K562 (cell line): ENCODE data around the gene HOGA1. TPM values are rescaled to one million over a fixed set of nuclear protein-coding genes. Genes with fewer than 3 reads are reported as not detected.

Experiments
- ATAC-seq: fragments of 200-7000 bp; cut with Tn5 transposase; 3 replicates; pipeline ENCODE4 v1.9.1; 2020; ENCODE audit warnings: moderate library complexity
- BruUV-seq: library from RNA; stranded (reverse); fragments of 400-500 nt; replicated peaks from 2 replicates; lab custom pipeline; 2021; lab: Mats Ljungman, UMichigan
- CTCF ChIA-PET: fragments of 300-600 bp; formaldehyde crosslinking; extraction: SDS; loops from one replicate; lab custom pipeline; 2021; ENCODE audit warnings: low intra/inter-chr PET ratio; lab: Yijun Ruan, JAX
- POLR2A ChIA-PET: fragments of 300-600, 350-650 bp; sonication (Branson Sonifier 250); formaldehyde crosslinking; extraction: SDS; loops from one replicate; lab custom pipeline; 2021; ENCODE audit warnings: antibody characterized with exemption, inconsistent platforms; lab: Yijun Ruan, JAX
- DNase-seq, 4 experiments: peaks; one replicate each; pipeline versions ENCODE4 v3.0.0 to v3.0.0-alpha.2; 2011 to 2018; ENCODE audit warnings: low spot score in 3 of 4, mixed read lengths in 3 of 4; ENCODE audit errors: extremely low read depth in 1 of 4
- FAIRE-seq: peaks from 2 replicates; lab custom pipeline; 2011; peaks lifted over from hg19 to GRCh38; lab: Jason Lieb, UNC
- H2AFZ ChIP-seq: 2 replicates; pipeline ENCODE4 v1.6.0; 2011; ENCODE audit warnings: low read depth, low read length, control low read depth, inconsistent platforms
- H3K27ac ChIP-seq: fragments of 200-600 bp; 3 replicates; pipeline ENCODE4 v1.8.0; 2011; ENCODE audit warnings: low read depth, mild to moderate bottlenecking, control low read depth, inconsistent platforms, low read length, moderate library complexity, mixed read lengths; ENCODE audit errors: extremely low read depth
- H3K27me3 ChIP-seq, 2 experiments: fragments of 300-600 bp in 1 of 2; 2 replicates in 1 of 2; 3 replicates in 1 of 2; pipeline versions ENCODE4 v1.6.0 to v1.8.0; 2011; ENCODE audit warnings: inconsistent platforms in 2 of 2, low read length in 2 of 2, mild to moderate bottlenecking in 1 of 2, mixed read lengths in 1 of 2, moderate library complexity in 1 of 2; ENCODE audit not compliant: control insufficient read depth in 2 of 2, insufficient read depth in 2 of 2
- H3K36me3 ChIP-seq: fragments of 300-600 bp; 3 replicates; pipeline ENCODE4 v1.8.0; 2011; ENCODE audit warnings: mild to moderate bottlenecking, low read length, inconsistent platforms; ENCODE audit not compliant: control insufficient read depth, insufficient read depth
- H3K4me1 ChIP-seq, 2 experiments: fragments of 200-600 bp in 1 of 2; replicated peaks in 1 of 2; 2 replicates in 1 of 2; 3 replicates in 1 of 2; pipeline versions ENCODE4 v1.5.1 to v1.8.0; 2011; ENCODE audit warnings: inconsistent platforms in 2 of 2, low read length in 2 of 2, mild to moderate bottlenecking in 1 of 2, mixed read lengths in 1 of 2, moderate library complexity in 1 of 2; ENCODE audit not compliant: control insufficient read depth in 2 of 2, insufficient read depth in 2 of 2
- H3K4me2 ChIP-seq: 2 replicates; pipeline ENCODE4 v1.6.1; 2011; ENCODE audit warnings: low read length, control low read depth, inconsistent platforms, mixed read lengths; ENCODE audit not compliant: insufficient read depth
- H3K4me3 ChIP-seq: fragments of 200-600 bp; sonication (generic), shearing (Covaris generic); 2 replicates; pipeline ENCODE4 v1.5.1; 2016; ENCODE audit warnings: control low read depth, inconsistent platforms
- H3K79me2 ChIP-seq: fragments of 200-600 bp; 3 replicates; pipeline ENCODE4 v1.8.0; 2011; ENCODE audit warnings: low read length, inconsistent platforms; ENCODE audit not compliant: control insufficient read depth, insufficient read depth
- H3K9ac ChIP-seq, 2 experiments: 2 replicates each; pipeline versions ENCODE4 v1.6.0 to v1.6.1; 2011; ENCODE audit warnings: low read depth in 2 of 2, low read length in 2 of 2, control low read depth in 1 of 2, inconsistent platforms in 1 of 2, mild to moderate bottlenecking in 1 of 2, mixed read lengths in 1 of 2; ENCODE audit not compliant: insufficient read depth in 1 of 2
- H3K9me1 ChIP-seq: one replicate; pipeline ENCODE4 v1.6.0; 2011; ENCODE audit warnings: inconsistent platforms, mild to moderate bottlenecking, low read length, moderate library complexity; ENCODE audit not compliant: control insufficient read depth, insufficient read depth
- H3K9me3 ChIP-seq: replicated peaks from 2 replicates; pipeline ENCODE4 v1.5.1; 2011; ENCODE audit warnings: low read depth, low read length, inconsistent platforms; ENCODE audit not compliant: control insufficient read depth, insufficient read depth
- H4K20me1 ChIP-seq: replicated peaks from 2 replicates; pipeline ENCODE4 v1.6.1; 2011; ENCODE audit warnings: low read length, inconsistent platforms, mixed read lengths; ENCODE audit not compliant: control insufficient read depth, insufficient read depth
- KDM4B ChIP-seq, 2 experiments: fragments of 450-650 bp in 1 of 2; sonication (generic) in 1 of 2; IDR thresholded peaks; 2 replicates each; pipeline ENCODE4 v1.6.1; 2016 to 2017; ENCODE audit warnings: borderline replicate concordance in 2 of 2, antibody characterized with exemption in 1 of 2, low read depth in 1 of 2, mild to moderate bottlenecking in 1 of 2
- MGA ChIP-seq: fragments of 450-650 bp; IDR thresholded peaks from 2 replicates; pipeline ENCODE4 v1.6.1; 2016; ENCODE audit warnings: mild to moderate bottlenecking, moderate library complexity
- NFIX ChIP-seq: fragments of 250-450 bp; sonication (Bioruptor Pico); IDR thresholded peaks from 2 replicates; pipeline ENCODE4 v1.4.0; 2020; ENCODE audit warnings: low read depth, mild to moderate bottlenecking, moderate library complexity
- ZBTB7A ChIP-seq: IDR thresholded peaks from 2 replicates; pipeline ENCODE4 v1.6.1; 2011; ENCODE audit warnings: low read depth, mild to moderate bottlenecking, low read length, moderate library complexity, borderline replicate concordance; ENCODE audit not compliant: control insufficient read depth
- ZFX ChIP-seq: sonication (generic); formaldehyde crosslinking; IDR thresholded peaks from 2 replicates; pipeline ENCODE4 v1.8.0; 2022; ENCODE audit warnings: mild to moderate bottlenecking, missing genetic modification reagents, moderate library complexity
- WGBS: fragments of 100-300 bp; shearing (Covaris generic); methylation state at CpG from one replicate; pipeline ENCODE4 v1.1.6; 2016; ENCODE audit warnings: low coverage, mixed read lengths; ENCODE audit not compliant: insufficient coverage; ENCODE audit errors: missing lambda C conversion rate; 5-methylcytosine and 5-hydroxymethylcytosine counted together
- in situ Hi-C: fragments of 300-500 bp; cut with MboI; formaldehyde crosslinking; loops from 4 replicates; pipeline ENCODE4 v1.15.0; 2018; ENCODE audit warnings: inconsistent platforms, mixed read lengths
- intact Hi-C: fragments of 100-400 bp; cut with micrococcal nuclease; formaldehyde crosslinking; loops from 2 replicates; pipeline ENCODE4 v1.14.2; 2022
- polyA plus RNA-seq, 8 experiments: library from polyadenylated mRNA; depleted of rRNA in 4 of 8; stranded (reverse) in 5 of 8; unstranded in 3 of 8; fragments of >200 nt; fragmentation: Nextera tagmentation in 2 of 8; fragmentation: Illumina TruSeq in 1 of 8; extraction: Ambion mirVana in 2 of 8; extraction: Trizol in 1 of 8; gene quantifications; 2 replicates each; pipeline versions ENCODE4 v1.2.1 to v1.2.3, GENCODE V29; 2011 to 2014; ENCODE audit warnings: inconsistent platforms in 1 of 8, missing spikeins in 1 of 8
- total RNA-seq, 7 experiments: library from RNA; depleted of rRNA in 6 of 7; stranded (reverse); fragments of >200 nt in 6 of 7; fragmentation: Illumina TruSeq in 2 of 7; extraction: Trizol in 2 of 7; gene quantifications; 2 replicates each; pipeline versions ENCODE4 v1.2.1 to v1.2.3, GENCODE V29; 2011 to 2021; ENCODE audit warnings: low replicate concordance in 1 of 7

The HOGA1 gene
- total and polyA plus RNA-seq, 9 of the 15 experiments (the other 6 are each of a cell fraction or from before 2014, with no cell fraction given) = not detected

- DNase-seq (no peak), ATAC-seq (no peak), FAIRE-seq (no peak)
- in situ Hi-C loops (no loop called here), intact Hi-C loops (no loop called here)
- Histone ChIP-seq H3K9ac (peak overlapping the region in 1 of 2 experiments; percentile 52; a peak in 1 of 4 replicates), H3K27ac (no peak overlapping the region), H3K4me2 (no peak overlapping the region), H3K79me2 (no peaks in the 10 kb centered on the region), H3K36me3 (no peaks in the 10 kb centered on the region), H3K4me3 (no peak overlapping the region), H3K9me3 (no peaks in the 10 kb centered on the region), H3K27me3 (no peaks in the 10 kb centered on the region), H2AFZ (no peak overlapping the region), H4K20me1 (no peaks in the 10 kb centered on the region), H3K4me1 (peaks cover 15 to 18% of the 10 kb centered on the region in 2 experiments; a peak in 4 of 5 replicates), H3K9me1 (no peaks in the 10 kb centered on the region)
- ChIA-PET POLR2A (interaction anchor here (1.0 kb wide), 1 partner anchor 12 kb away, joined by 3 read pairs; no protein-coding TSS in a partner anchor), CTCF (no interaction called here)
- WGBS = 26% methylated on average over 14 of the region's 18 CpGs
- no TSS peak for BruUV-seq
- TF ChIP-seq NFIX (no peak), ZBTB7A (no peak), KDM4B (IDR thresholded peaks at IDR 0.05; ENCODE audit: borderline replicate concordance in 2 of 2, low read depth in 1 of 2) (no peak), ZFX (CRISPR knock-in tag) (no peak), MGA (no peak)
These were observed 37.5 kb upstream of the HOGA1 start for GRCh38 chr10:97546456-97547270.
